GM12878 (cell line): ENCODE measurements around the gene PITPNM1. TPM values are rescaled to one million over a fixed set of nuclear protein-coding genes. Genes with fewer than 3 reads are reported as not detected.

Source experiments
- ATAC-seq: fragments of 200-7000 bp; cut with Tn5 transposase; 3 replicates; pipeline ENCODE4 v1.9.1; 2020; ENCODE audit warnings: mild to moderate bottlenecking, moderate library complexity
- BruUV-seq: library from RNA; stranded (reverse); fragments of 400-500 nt; replicated peaks from 2 replicates; lab custom pipeline; 2021; lab: Mats Ljungman, UMichigan
- CTCF ChIA-PET: fragments of 300-600 bp; sonication (Branson Sonifier 250); formaldehyde crosslinking; extraction: SDS; loops from one replicate; lab custom pipeline; 2021; ENCODE audit warnings: inconsistent platforms; lab: Yijun Ruan, JAX
- POLR2A ChIA-PET: fragments of 350-600 bp; formaldehyde crosslinking; extraction: SDS; loops from one replicate; lab custom pipeline; 2021; ENCODE audit warnings: inconsistent platforms; lab: Charles Lee
- RAD21 ChIA-PET: fragments of 300-600 bp; sonication (Branson Sonifier 250); formaldehyde crosslinking; loops from one replicate; lab custom pipeline; 2023; ENCODE audit warnings: antibody characterized with exemption; ENCODE audit not compliant: unreplicated experiment; lab: Charles Lee
- SMC1A ChIA-PET: fragments of 300-600 bp; sonication (Branson Sonifier 250); formaldehyde crosslinking; loops from one replicate; lab custom pipeline; 2023; ENCODE audit not compliant: unreplicated experiment, uncharacterized antibody; lab: Charles Lee
- DNase-seq: peaks from one replicate; pipeline ENCODE4 v3.0.0-alpha.2; 2011; ENCODE audit warnings: low read depth, low spot score
- FAIRE-seq: peaks from 3 replicates; lab custom pipeline; 2011; peaks lifted over from hg19 to GRCh38; lab: Jason Lieb, UNC
- H2AFZ ChIP-seq: 2 replicates; pipeline ENCODE4 v1.6.0; 2011; ENCODE audit warnings: low read depth, low read length, control low read depth; ENCODE audit not compliant: control insufficient read depth
- H3K27ac ChIP-seq: 2 replicates; pipeline ENCODE4 v1.5.1; 2011; ENCODE audit warnings: control low read depth; ENCODE audit not compliant: control insufficient read depth, insufficient read depth
- H3K27me3 ChIP-seq, 2 experiments: replicated peaks in 1 of 2; 2 replicates each; pipeline versions ENCODE4 v1.6.0 to v1.6.1; 2011; ENCODE audit warnings: low read length in 1 of 2; ENCODE audit not compliant: control insufficient read depth in 2 of 2, insufficient read depth in 2 of 2
- H3K36me3 ChIP-seq, 2 experiments: 2 replicates each; pipeline ENCODE4 v1.5.1; 2011; ENCODE audit warnings: low read length in 1 of 2; ENCODE audit not compliant: control insufficient read depth in 2 of 2, insufficient read depth in 2 of 2
- H3K4me1 ChIP-seq: 2 replicates; pipeline ENCODE4 v1.6.1; 2011; ENCODE audit warnings: mild to moderate bottlenecking, low read length, moderate library complexity, mixed read lengths; ENCODE audit not compliant: control insufficient read depth, insufficient read depth
- H3K4me2 ChIP-seq: 2 replicates; pipeline ENCODE4 v1.6.0; 2011; ENCODE audit warnings: control low read depth; ENCODE audit not compliant: control insufficient read depth, insufficient read depth
- H3K4me3 ChIP-seq: fragments of 200-600 bp; sonication (generic); 2 replicates; pipeline ENCODE4 v1.5.1; 2016
- H3K79me2 ChIP-seq: 2 replicates; pipeline ENCODE4 v1.6.0; 2011; ENCODE audit warnings: low read length; ENCODE audit not compliant: control insufficient read depth, insufficient read depth
- H3K9ac ChIP-seq: 2 replicates; pipeline ENCODE4 v1.8.0; 2011; ENCODE audit warnings: low read length, control low read depth, mixed read lengths; ENCODE audit not compliant: control insufficient read depth, insufficient read depth
- H3K9me3 ChIP-seq: replicated peaks from 3 replicates; pipeline ENCODE4 v1.5.1; 2011; ENCODE audit warnings: mild to moderate bottlenecking, low read length; ENCODE audit not compliant: control insufficient read depth, insufficient read depth
- H4K20me1 ChIP-seq: 2 replicates; pipeline ENCODE4 v1.6.0; 2011; ENCODE audit not compliant: control insufficient read depth, insufficient read depth
- ASH2L ChIP-seq: fragments of 300-600, 200-600 bp; sonication (generic); IDR thresholded peaks from 2 replicates; pipeline ENCODE4 v1.6.1; 2017; ENCODE audit warnings: low read depth, mild to moderate bottlenecking, borderline replicate concordance
- BCLAF1 ChIP-seq: fragments of 450-650 bp; IDR thresholded peaks from 2 replicates; pipeline ENCODE4 v1.6.1; 2017; ENCODE audit warnings: antibody characterized with exemption, mild to moderate bottlenecking, moderate library complexity
- CHD2 ChIP-seq: IDR thresholded peaks from 2 replicates; pipeline ENCODE4 v1.6.1; 2011; ENCODE audit warnings: low read depth, low read length, improper control_type of control experiment, borderline replicate concordance
- DPF2 ChIP-seq: fragments of 450-650 bp; IDR thresholded peaks from 2 replicates; pipeline ENCODE4 v1.6.1; 2017; ENCODE audit warnings: mild to moderate bottlenecking
- EGR1 ChIP-seq, 2 experiments: IDR thresholded peaks; 1 replicate in 1 of 2; 2 replicates in 1 of 2; pipeline ENCODE4 v1.6.1; 2011 to 2012; ENCODE audit warnings: low read depth in 2 of 2, low read length in 2 of 2, borderline replicate concordance in 1 of 2, mild to moderate bottlenecking in 1 of 2, moderate library complexity in 1 of 2
- GABPA ChIP-seq: IDR thresholded peaks from 2 replicates; pipeline ENCODE4 v1.6.1; 2014; ENCODE audit warnings: antibody characterized with exemption, low read depth, mild to moderate bottlenecking, inconsistent platforms
- IRF3 ChIP-seq: fragments of 450-650 bp; IDR thresholded peaks from 2 replicates; pipeline ENCODE4 v1.6.1; 2014; ENCODE audit warnings: mild to moderate bottlenecking
- JUNB ChIP-seq: IDR thresholded peaks from 2 replicates; pipeline ENCODE4 v1.6.1; 2016; ENCODE audit warnings: antibody characterized with exemption, mild to moderate bottlenecking
- MXI1 ChIP-seq: fragments of 150-350 bp; IDR thresholded peaks from 2 replicates; pipeline ENCODE4 v1.6.1; 2011; ENCODE audit warnings: low read depth, mild to moderate bottlenecking, inconsistent platforms, low read length, improper control_type of control experiment
- NFYA ChIP-seq: IDR thresholded peaks from 2 replicates; pipeline ENCODE4 v1.6.1; 2011; ENCODE audit warnings: low read depth, mild to moderate bottlenecking, low read length, improper control_type of control experiment, borderline replicate concordance
- POLR2AphosphoS2 ChIP-seq: IDR thresholded peaks from 2 replicates; pipeline ENCODE4 v1.6.1; 2011; ENCODE audit warnings: low read depth, mild to moderate bottlenecking, low read length, improper control_type of control experiment, moderate library complexity
- POLR2AphosphoS5 ChIP-seq: IDR thresholded peaks from 2 replicates; pipeline ENCODE4 v1.6.1; 2011; ENCODE audit warnings: mild to moderate bottlenecking, low read length, inconsistent platforms
- ZNF592 ChIP-seq: fragments of 450-650 bp; IDR thresholded peaks from 2 replicates; pipeline ENCODE4 v1.6.1; 2017; ENCODE audit warnings: mild to moderate bottlenecking, moderate library complexity
- WGBS: methylation state at CpG from one replicate; pipeline ENCODE4 v1.1.6; 2016; ENCODE audit warnings: low lambda C conversion rate; ENCODE audit not compliant: insufficient replicate concordance, insufficient coverage; ENCODE audit errors: missing lambda C conversion rate; 5-methylcytosine and 5-hydroxymethylcytosine counted together
- in situ Hi-C: fragments of 300-500 bp; cut with MboI; formaldehyde crosslinking; loops from 9 replicates; pipeline ENCODE4 v1.14.3; 2018; ENCODE audit warnings: mixed read lengths
- intact Hi-C: fragments of 100-400 bp; cut with micrococcal nuclease; formaldehyde crosslinking; loops from one replicate; pipeline ENCODE4 v1.14.2; 2022; ENCODE audit not compliant: unreplicated experiment
- polyA plus RNA-seq, 11 experiments: library from polyadenylated mRNA; depleted of rRNA in 4 of 11; unstranded in 6 of 11; stranded (reverse) in 5 of 11; fragments of >200 nt; fragmentation: Nextera tagmentation in 4 of 11; fragmentation: Illumina TruSeq in 1 of 11; extraction: Ambion mirVana in 4 of 11; extraction: Trizol in 1 of 11; gene quantifications; 1 replicate in 1 of 11; 2 replicates in 10 of 11; pipeline versions ENCODE4 v1.2.1 to v1.2.3, GENCODE V29; 2011 to 2016; ENCODE audit warnings: inconsistent platforms in 2 of 11, missing spikeins in 2 of 11, low read depth in 1 of 11
- total RNA-seq, 4 experiments: library from RNA; depleted of rRNA in 3 of 4; stranded (reverse); fragments of >200 nt in 3 of 4; fragmentation: Illumina TruSeq in 1 of 4; extraction: Trizol in 1 of 4; gene quantifications; 2 replicates each; pipeline versions ENCODE4 v1.2.1 to v1.2.3, GENCODE V29; 2013 to 2021

PITPNM1 gene
- total and polyA plus RNA-seq, 10 of the 15 experiments (the other 5 are each of a cell fraction or from before 2014, with no cell fraction given), result 0.11 to 56.8 (median 16.5) TPM

- peaks cover 4% of the 10 kb centered on the region; the same call in 1 of the 3 replicates for H3K9me3 ChIP-seq
- H3K27me3 ChIP-seq, result no peaks in the 10 kb centered on the region; a peak in 1 of 4 replicates
- CTCF ChIA-PET, result no interaction called here
- no peaks in the 10 kb centered on the region; the same call in 1 of the 2 replicates for H3K4me1 ChIP-seq
- intact Hi-C loops, result no loop called here
- POLR2A ChIA-PET, result no interaction called here
- no peak overlapping the region for H3K4me3 ChIP-seq
- H3K79me2 ChIP-seq, result no peaks in the 10 kb centered on the region
- TF ChIP-seq CHD2, result no peak
- TF ChIP-seq GABPA, result no peak
- TF ChIP-seq DPF2, result no peak
- TF ChIP-seq ZNF592, result no peak
- TF ChIP-seq ASH2L, result no peak
- no peak for TF ChIP-seq MXI1
- no peak for TF ChIP-seq POLR2AphosphoS5
- TF ChIP-seq POLR2AphosphoS2, result no peak
- no peak for TF ChIP-seq NFYA
- TF ChIP-seq BCLAF1, result no peak
- no peak for TF ChIP-seq JUNB
- no peak for TF ChIP-seq IRF3
- no peak for TF ChIP-seq EGR1 (IDR thresholded peaks at IDR 0.05; ENCODE audit: borderline replicate concordance in 1 of 2, low read depth in 2 of 2, low read length in 2 of 2)
- TF ChIP-seq, all 136 proteins: peak for 0
- SMC1A ChIA-PET, result no interaction called here
- DNase-seq, result no peak
- no peak overlapping the region for H2AFZ ChIP-seq
- BruUV-seq, result no TSS peak
- no peak overlapping the region for H3K4me2 ChIP-seq
- no peaks in the 10 kb centered on the region for H3K36me3 ChIP-seq
- RAD21 ChIA-PET, result no interaction called here
- 46% methylated on average over 4 of the region's 4 CpGs for WGBS
- no peak overlapping the region for H3K9ac ChIP-seq
- in situ Hi-C loops, result no loop called here
- no peaks in the 10 kb centered on the region for H4K20me1 ChIP-seq
- no peak for FAIRE-seq
- ATAC-seq, result no peak
- H3K27ac ChIP-seq, result no peak overlapping the region
Measured at GRCh38 chr11:67528376-67528775, 23.2 kb upstream of the PITPNM1 start.
